Activated naive CD4-positive, alpha-beta T cell treated with anti-CD3 and anti-CD28 coated beads, Interleukin-2, amount 10 ng/mL, durations not matched to agents 7 days and 5 days (primary cell): ENCODE measurements around the gene CTBP1.
A peak's percentile ranks its signal among the peaks of the same experiment; 100 is the strongest.

Source experiments
- CTCF ChIA-PET: fragments of 350-600 bp; sonication (Branson Sonifier 250); formaldehyde crosslinking; loops from one replicate; lab custom pipeline; 2021; ENCODE audit warnings: antibody characterized with exemption; lab: Charles Lee
- DNase-seq: peaks from one replicate; pipeline ENCODE4 v3.0.0-alpha.2; 2020
- H3K27ac Mint-ChIP-seq: one replicate; pipeline ENCODE4 v1.8.0; 2021; ENCODE audit warnings: mild to moderate bottlenecking, moderate library complexity, mixed read lengths
- H3K27me3 Mint-ChIP-seq: one replicate; pipeline ENCODE4 v1.8.0; 2021; ENCODE audit warnings: mild to moderate bottlenecking, mixed read lengths
- H3K36me3 Mint-ChIP-seq: one replicate; pipeline ENCODE4 v1.8.0; 2021; ENCODE audit warnings: mixed read lengths
- H3K4me1 Mint-ChIP-seq: one replicate; pipeline ENCODE4 v1.8.0; 2021; ENCODE audit warnings: mixed read lengths
- H3K4me3 Mint-ChIP-seq: one replicate; pipeline ENCODE4 v1.8.0; 2021; ENCODE audit warnings: mild to moderate bottlenecking, moderate library complexity, mixed read lengths
- H3K9me3 Mint-ChIP-seq: one replicate; pipeline ENCODE4 v1.8.0; 2021; ENCODE audit warnings: mixed read lengths

Gene CTBP1

DNA sequence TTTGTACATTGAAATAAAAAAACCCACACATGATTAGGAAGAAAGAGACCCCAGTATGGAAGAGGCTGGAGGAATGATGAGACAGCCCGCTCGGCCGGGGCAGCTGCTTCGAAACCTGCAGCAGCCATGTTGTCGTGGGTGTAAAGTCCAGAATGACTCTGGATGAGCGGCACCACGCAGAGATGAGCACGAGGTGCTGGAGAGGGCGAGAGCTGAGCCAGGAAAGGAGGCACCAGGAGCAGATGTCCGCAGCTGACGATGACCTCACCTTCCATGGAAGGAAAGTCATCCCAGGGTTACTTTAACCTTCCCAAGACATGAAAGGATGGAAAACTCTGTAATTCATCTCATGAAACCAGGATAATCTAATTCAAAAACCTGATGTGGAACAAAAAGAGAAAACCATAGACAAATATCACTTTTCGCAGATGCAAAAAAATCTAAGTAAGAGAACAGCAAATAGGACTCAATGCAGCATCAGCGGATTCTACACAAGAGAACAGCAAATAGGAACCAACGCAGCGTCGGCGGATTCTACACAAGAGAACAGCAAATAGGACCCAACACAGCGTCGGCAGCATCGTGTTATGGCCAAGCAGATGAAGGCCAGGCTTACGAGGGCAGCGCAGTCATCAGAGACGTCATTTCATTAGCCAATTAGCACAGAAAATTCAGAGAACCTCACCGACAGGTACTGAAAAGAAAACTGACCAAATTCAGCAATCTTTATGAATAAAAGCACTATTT is 50.7 kb downstream of the CTBP1 start:
- Mint-ChIP-seq H3K4me3 (no peak overlapping the region), H3K9me3 (no peaks in the 10 kb centered on the region), H3K27ac (no peak overlapping the region), H3K36me3 (peaks cover 20% of the 10 kb centered on the region), H3K4me1 (peaks cover 41% of the 10 kb centered on the region), H3K27me3 (peaks cover 5% of the 10 kb centered on the region)
- DNase-seq = no peak
- CTCF ChIA-PET = no interaction called here

DNA sequence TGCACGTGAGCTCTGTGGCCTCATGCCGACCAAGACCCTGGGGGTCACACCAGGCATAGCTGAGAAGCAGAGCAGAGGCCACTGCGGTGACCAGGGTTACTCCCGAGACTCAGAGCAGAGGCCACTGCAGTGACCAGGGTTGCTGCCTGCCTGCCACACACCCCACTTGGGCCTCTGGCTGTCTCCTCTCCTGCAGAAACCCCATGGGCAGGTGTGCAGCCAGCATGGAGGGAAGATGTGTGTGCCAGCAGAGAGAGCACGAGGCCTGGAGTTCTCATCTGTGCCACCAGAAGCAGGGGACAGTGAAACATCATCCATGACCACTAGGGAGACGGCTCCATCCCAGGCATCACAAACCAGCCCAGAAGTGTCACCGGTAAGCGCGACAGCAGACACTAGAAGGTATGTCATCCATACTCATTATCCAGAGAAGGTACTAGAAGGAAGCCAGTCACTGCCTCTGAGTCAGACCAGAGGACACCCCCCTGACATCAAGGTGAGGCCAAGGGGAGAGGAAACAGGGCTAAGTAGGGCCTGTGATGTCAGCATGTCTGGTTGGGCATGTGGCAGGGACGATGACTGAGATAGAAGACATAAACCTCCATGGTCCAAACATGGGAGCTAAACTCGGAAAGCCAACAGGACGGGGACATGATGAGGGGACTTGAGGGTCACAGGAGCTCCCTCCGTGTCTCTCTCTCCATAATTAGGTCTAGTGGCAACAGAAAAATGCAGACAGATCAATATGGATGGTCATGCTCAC is 52.3 kb downstream of the CTBP1 start:
- Mint-ChIP-seq H3K27me3 (peaks cover 5% of the 10 kb centered on the region), H3K4me3 (no peak overlapping the region), H3K36me3 (peaks cover 20% of the 10 kb centered on the region), H3K27ac (no peak overlapping the region), H3K9me3 (no peaks in the 10 kb centered on the region), H3K4me1 (peaks cover 26% of the 10 kb centered on the region)
- CTCF ChIA-PET = no interaction called here
- DNase-seq = no peak

DNA sequence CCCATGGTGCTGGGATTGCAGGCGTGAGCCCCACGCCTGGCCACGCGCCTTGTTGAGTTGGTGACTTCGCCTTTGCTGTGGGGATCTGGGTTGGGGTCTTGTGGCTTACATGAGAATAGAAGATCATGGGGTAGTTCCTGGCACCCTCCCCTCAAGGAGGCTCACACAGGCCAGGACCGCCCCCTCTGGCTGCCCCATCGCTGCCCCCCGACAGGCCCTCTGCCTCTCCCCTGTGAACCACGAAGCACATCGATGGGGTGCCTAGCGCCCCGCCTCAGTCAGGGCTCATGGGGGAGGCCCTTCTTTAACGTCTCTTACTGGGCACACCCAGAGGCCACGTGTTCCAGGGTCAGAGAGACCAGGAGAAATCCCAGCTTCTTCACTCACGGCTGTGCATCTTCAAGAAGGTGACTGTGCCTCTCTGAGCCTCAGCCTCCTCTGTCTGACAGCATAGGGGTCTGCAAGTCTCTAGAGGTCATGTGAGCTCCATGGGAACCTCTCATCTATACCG is 53.0 kb downstream of the CTBP1 start:
- peaks cover 5% of the 10 kb centered on the region for H3K27me3 Mint-ChIP-seq
- H3K4me3 Mint-ChIP-seq = no peak overlapping the region
- no peaks in the 10 kb centered on the region for H3K9me3 Mint-ChIP-seq
- H3K36me3 Mint-ChIP-seq = peaks cover 20% of the 10 kb centered on the region
- CTCF ChIA-PET = no interaction called here
- peaks cover 20% of the 10 kb centered on the region for H3K4me1 Mint-ChIP-seq
- no peak overlapping the region for H3K27ac Mint-ChIP-seq
- no peak for DNase-seq

DNA sequence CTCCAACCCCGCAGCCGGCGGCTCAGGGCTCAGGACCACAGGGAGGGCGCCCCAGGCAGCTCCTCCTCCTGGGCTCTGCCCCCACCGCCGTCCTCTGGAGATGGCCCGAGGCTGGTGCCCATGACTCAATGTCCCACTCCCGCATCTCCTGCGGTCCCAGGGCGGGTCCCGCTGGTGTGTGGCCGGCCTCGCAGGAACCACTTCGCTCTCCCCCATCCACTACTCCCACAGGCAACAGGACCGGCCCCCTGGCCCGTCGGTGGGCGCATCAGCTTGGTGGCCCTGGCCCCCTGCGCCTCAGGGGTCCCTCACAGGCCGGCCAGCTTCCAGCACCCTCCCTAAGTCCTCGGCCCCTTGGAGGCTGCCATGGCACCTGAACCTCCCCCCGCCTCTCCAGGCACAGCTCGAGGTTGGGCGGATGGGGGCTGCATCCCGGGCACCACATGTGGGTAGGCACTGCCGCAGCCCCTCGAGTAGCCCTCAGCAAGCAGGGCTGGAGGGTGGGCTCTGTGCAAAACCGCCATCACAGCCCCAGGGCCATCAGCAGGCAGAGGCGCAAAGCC is 53.7 kb downstream of the CTBP1 start:
- peaks cover 5% of the 10 kb centered on the region for H3K27me3 Mint-ChIP-seq

DNA sequence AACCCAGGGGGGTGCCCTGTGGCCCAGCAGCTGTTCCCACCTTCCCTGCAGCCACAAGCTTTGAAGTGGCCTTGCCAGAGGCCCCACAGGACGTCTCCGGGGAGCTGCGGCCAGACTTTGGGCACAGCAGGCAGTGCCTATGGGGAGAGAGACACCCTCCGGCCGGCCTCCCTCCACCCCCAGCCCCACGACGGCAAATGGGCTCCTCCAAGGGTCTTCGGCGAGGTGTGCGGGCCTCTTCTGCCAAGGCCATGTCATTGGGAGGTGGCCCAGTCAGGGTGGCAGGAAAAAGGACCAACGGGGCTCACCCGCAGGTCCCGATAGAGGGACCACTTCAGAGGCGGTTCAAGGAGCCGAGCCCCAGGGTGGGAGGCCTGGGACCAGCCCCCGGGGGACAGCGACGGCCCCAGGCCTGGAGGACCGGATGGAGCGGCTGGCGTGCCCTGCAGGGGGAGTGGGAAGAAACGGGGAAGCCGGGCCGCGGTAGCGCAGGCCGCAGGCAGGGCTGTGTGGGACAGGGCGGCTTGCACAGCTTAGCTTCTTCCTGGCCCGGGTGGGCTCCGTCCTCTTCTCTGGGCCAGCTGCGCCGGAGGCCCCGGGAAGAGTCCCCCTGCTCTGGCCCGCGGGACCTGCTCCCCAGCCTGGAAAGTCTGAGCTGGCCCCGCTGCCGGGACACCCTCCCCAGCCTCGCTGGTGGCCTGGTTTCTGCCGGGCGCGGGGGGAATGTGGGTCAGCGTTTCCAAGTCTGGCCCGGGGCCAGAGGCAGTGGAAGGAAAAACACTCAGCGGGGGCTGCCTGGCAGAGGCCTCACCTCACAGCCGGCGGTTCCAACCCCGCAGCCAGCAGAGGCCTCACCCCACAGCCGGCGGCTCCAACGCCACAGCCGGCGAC is 54.7 kb downstream of the CTBP1 start:
- Mint-ChIP-seq H3K4me1 (peaks cover 12% of the 10 kb centered on the region), H3K36me3 (peaks cover 16% of the 10 kb centered on the region), H3K4me3 (no peak overlapping the region), H3K9me3 (no peaks in the 10 kb centered on the region), H3K27me3 (peaks cover 12% of the 10 kb centered on the region), H3K27ac (no peak overlapping the region)
- no peak for DNase-seq
- CTCF ChIA-PET = no interaction called here

More for the DNA sequence above, 53.7 kb downstream of the CTBP1 start:
- CTCF ChIA-PET = no interaction called here
- no peak for DNase-seq
- Mint-ChIP-seq H3K27ac (no peak overlapping the region), H3K36me3 (peaks cover 18% of the 10 kb centered on the region), H3K9me3 (no peaks in the 10 kb centered on the region), H3K4me1 (peaks cover 17% of the 10 kb centered on the region), H3K4me3 (no peak overlapping the region)

DNA sequence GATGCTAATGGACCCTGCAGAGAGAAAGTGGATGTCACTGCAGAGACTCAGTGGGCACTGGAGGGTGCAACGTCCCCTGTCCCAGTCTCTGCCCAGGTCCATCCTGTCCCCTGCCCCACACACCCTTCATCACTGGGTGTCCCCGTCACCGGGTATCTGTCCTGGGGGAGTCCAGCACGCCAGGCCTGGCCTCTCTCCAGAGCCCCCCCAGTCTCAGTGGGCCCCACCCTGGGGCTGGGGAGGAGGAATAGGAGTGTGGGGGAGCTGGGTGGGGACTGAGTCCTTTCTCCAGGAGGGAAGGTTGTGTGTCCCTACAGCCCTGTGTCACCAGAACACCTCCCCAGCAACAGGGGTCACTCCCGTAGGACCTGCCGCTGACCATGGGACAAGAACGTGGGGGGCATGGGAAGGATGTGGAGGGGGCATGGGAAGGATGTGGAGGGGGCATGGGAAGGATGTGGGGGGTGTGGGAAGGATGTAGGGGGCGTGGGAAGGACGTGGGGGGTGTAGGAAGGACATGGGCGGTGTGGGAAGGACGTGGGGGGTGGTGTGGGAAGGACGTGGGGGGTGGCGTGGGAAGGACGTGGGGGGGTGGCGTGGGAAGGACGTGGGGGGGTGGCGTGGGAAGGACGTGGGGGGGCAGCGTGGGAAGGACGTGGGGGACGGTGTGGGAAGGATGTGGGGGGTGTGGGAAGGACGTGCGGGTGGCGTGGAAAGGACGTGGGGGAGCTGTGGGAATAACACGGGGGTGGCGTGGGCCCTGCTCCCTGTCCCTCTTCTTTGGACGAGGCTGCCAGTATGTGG is 55.5 kb downstream of the CTBP1 start:
- Mint-ChIP-seq H3K4me1 (peaks cover 7% of the 10 kb centered on the region), H3K4me3 (no peak overlapping the region), H3K9me3 (no peaks in the 10 kb centered on the region), H3K27me3 (peaks cover 12% of the 10 kb centered on the region), H3K36me3 (peaks cover 18% of the 10 kb centered on the region), H3K27ac (no peak overlapping the region)
- no peak for DNase-seq
- CTCF ChIA-PET = no interaction called here

DNA sequence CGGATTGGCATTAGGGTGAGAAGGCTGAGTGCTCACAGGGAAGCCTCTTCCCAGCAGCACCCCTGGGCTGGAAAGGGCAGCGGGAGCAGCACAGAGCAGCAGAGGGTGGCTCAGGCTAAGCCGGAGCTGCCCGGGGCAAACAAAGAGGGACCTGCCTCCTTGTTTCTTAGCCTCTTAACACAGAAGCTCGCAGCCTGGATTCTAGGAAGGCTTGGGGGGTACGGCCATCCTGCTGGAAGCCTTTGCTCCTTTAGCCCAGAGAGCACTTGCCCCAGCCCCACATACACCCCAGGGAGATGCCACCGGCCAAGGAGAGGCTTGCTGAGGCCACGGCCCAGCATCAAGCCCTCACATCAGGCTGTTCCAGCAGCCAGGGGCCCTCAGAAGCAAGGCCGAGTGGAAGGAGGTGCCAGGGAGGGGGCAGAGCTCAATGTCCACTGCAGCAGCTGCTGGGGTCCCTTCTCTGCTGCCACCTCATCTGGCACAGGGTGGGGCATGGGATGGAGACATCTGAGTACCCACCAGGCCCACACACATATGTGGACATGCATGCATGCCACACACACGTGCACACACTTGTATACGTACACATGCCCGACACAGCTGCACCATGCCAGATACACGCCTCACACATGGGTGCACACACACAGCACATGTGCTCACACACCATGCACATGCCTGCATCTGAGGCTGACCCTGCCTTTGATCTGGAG is 56.3 kb downstream of the CTBP1 start:
- Mint-ChIP-seq H3K4me1 (peaks cover 8% of the 10 kb centered on the region), H3K36me3 (peaks cover 15% of the 10 kb centered on the region), H3K9me3 (no peaks in the 10 kb centered on the region), H3K27me3 (peaks cover 12% of the 10 kb centered on the region), H3K4me3 (no peak overlapping the region), H3K27ac (no peak overlapping the region)
- CTCF ChIA-PET = no interaction called here
- DNase-seq = no peak

DNA sequence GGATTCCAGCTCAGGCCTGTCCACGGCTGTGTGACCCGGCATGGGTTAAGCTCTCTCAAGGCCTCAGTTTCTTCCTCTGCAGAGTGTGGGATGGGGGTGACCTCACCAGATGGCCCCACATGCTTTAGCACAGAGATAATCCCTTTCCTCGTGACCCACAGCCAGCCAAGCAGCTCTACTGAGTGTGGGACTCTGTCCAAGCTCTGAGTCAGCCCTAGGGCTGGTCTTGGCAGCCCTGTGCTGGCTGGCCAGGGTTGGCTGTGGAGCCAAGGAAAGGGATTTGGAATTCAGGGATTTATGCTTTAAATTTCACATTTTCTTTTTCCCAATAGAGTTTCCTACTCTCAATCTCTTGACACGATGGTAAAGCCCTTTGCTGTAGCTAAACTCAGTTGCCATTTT is 56.8 kb downstream of the CTBP1 start:
- peaks cover 10% of the 10 kb centered on the region for H3K4me1 Mint-ChIP-seq
- H3K4me3 Mint-ChIP-seq = no peak overlapping the region
- H3K36me3 Mint-ChIP-seq = peaks cover 12% of the 10 kb centered on the region
- CTCF ChIA-PET = interaction anchor here (1.0 kb wide), 1 partner anchor 26 kb away, joined by 4 read pairs; no protein-coding TSS in a partner anchor
- peaks cover 12% of the 10 kb centered on the region for H3K27me3 Mint-ChIP-seq
- DNase-seq = no peak
- no peak overlapping the region for H3K27ac Mint-ChIP-seq
- no peaks in the 10 kb centered on the region for H3K9me3 Mint-ChIP-seq

DNA sequence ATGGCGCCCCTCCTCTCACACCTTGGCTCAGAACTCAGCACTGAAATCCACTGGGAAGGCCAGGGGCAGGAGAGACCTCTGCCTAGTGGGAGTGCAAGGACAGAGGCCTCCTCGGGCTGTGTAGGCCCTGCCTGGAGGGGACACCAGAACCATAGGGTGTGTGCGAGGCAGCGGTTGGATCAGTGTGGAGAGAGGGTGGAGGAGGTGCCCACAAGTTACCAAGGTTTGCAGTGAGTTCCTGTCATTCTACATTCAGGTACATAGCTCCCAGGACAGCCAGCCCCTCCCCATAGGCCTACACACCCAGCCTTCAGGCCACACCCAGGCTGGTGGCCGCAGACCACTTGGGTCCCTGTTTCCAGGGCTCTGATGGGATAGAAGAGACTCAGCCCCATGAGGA is 57.3 kb downstream of the CTBP1 start:
- H3K4me1 Mint-ChIP-seq = peaks cover 13% of the 10 kb centered on the region
- CTCF ChIA-PET = interaction anchor here (1.0 kb wide), 1 partner anchor 25 kb away, joined by 4 read pairs; no protein-coding TSS in a partner anchor

DNA sequence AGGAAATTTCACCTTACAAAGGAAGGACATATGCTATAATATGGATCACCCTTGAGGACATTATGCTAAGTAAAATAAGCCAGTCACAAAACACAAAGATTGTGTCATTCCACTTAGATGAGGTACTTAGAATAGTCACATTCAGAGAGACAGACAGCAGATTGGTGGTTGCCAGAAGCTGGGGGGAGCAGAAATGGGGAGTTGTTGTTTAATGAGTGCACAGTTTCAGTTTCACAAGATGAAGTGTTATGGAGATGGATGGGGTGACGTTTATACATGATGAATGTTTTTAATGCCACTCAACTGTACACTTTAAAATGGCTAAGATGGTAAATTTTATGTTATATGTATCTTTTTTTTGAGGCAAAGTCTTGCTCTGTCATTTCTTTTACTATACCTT is 61.7 kb downstream of the CTBP1 start:
- Mint-ChIP-seq H3K9me3 (peaks cover 5% of the 10 kb centered on the region), H3K27ac (peak overlapping the region; percentile 47), H3K36me3 (peaks cover 7% of the 10 kb centered on the region), H3K27me3 (peaks cover 10% of the 10 kb centered on the region), H3K4me1 (peaks cover 32% of the 10 kb centered on the region), H3K4me3 (no peak overlapping the region)
- CTCF ChIA-PET = interaction anchor here (2.1 kb wide), 1 partner anchor 20 kb away, joined by 5 read pairs; no protein-coding TSS in a partner anchor
- peak; percentile 73 for DNase-seq

More for the DNA sequence above, 57.3 kb downstream of the CTBP1 start:
- DNase-seq = no peak
- H3K36me3 Mint-ChIP-seq = peaks cover 9% of the 10 kb centered on the region
- no peak overlapping the region for H3K4me3 Mint-ChIP-seq
- no peaks in the 10 kb centered on the region for H3K9me3 Mint-ChIP-seq
- no peak overlapping the region for H3K27ac Mint-ChIP-seq
- peaks cover 7% of the 10 kb centered on the region for H3K27me3 Mint-ChIP-seq

DNA sequence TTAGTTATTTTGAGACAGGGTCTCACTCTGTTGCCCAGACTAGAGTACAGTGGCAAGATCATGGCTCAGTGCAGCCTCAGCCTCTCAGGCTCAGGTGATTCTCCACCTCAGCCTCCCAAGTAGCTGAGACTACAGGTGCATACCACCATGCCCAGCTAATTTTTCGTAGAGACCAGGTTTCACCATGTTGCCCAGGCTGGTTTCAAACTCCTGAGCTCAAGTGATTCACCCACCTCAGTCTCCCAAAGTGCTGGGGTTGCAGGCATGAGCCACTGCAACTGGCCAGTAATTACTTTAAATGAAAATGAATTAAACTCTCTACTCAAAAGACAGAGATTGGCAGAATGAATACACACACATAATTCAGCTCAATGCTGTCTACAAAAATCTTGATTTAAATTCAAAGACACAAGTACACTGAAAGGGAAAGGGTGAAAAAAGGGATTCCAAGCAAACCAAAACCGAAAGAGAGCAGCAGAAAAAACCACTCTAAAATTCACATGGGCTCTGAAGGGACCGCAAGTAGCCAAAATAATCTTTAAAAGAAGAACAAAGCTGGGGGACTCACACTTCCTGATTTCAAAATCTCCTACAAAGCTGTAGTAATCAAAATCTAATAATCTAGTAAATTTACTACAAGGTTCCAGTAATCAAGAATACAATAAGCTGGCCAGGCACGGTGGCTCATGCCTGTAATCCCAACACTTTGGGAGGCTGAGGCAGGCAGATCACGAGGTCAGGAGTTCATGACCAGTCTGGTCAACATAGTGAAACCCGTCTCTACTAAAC is 64.8 kb downstream of the CTBP1 start:
- peaks cover 26% of the 10 kb centered on the region for H3K36me3 Mint-ChIP-seq
- no peak overlapping the region for H3K4me3 Mint-ChIP-seq
- H3K4me1 Mint-ChIP-seq = peaks cover 45% of the 10 kb centered on the region
- H3K27ac Mint-ChIP-seq = peak overlapping the region; percentile 31
- DNase-seq = no peak
- peaks cover 20% of the 10 kb centered on the region for H3K9me3 Mint-ChIP-seq
- peaks cover 22% of the 10 kb centered on the region for H3K27me3 Mint-ChIP-seq
- CTCF ChIA-PET = interaction anchor here (1.3 to 2.2 kb wide), 6 partner anchors 9 to 172 kb away, joined by 3 to 12 read pairs (median 5); no protein-coding TSS in a partner anchor

DNA sequence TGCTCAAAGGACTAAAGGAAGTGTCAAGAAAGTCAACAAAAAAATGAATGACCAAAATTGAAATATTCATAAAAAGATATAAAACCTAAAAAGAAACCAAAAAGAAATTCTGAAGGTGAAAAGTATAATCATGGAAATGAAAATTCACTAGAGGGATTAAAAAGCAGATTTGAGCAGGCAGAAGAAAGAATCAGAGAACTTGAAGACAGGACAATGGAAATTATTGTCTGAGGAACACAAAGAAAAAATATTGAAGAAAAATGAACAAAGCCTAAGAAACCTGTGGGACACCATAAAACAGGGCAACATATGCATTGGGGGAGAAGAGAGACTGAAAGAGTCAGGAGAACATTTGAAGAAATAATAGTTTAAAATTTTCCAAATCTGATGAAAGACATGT is 66.6 kb downstream of the CTBP1 start:
- no peak for DNase-seq
- peaks cover 41% of the 10 kb centered on the region for H3K4me1 Mint-ChIP-seq
- peaks cover 24% of the 10 kb centered on the region for H3K36me3 Mint-ChIP-seq
- no peak overlapping the region for H3K27ac Mint-ChIP-seq
- H3K27me3 Mint-ChIP-seq = peaks cover 22% of the 10 kb centered on the region
- CTCF ChIA-PET = no interaction called here
- H3K4me3 Mint-ChIP-seq = no peak overlapping the region
- peaks cover 20% of the 10 kb centered on the region for H3K9me3 Mint-ChIP-seq
